Measurements from ENCODE around the gene LSM14B. TPM values are rescaled to one million over a fixed set of nuclear protein-coding genes. Genes with fewer than 3 reads are reported as not detected.

The LSM14B gene
- total RNA-seq, 1 experiment from 2014 or later: 76.9 TPM

DNA sequence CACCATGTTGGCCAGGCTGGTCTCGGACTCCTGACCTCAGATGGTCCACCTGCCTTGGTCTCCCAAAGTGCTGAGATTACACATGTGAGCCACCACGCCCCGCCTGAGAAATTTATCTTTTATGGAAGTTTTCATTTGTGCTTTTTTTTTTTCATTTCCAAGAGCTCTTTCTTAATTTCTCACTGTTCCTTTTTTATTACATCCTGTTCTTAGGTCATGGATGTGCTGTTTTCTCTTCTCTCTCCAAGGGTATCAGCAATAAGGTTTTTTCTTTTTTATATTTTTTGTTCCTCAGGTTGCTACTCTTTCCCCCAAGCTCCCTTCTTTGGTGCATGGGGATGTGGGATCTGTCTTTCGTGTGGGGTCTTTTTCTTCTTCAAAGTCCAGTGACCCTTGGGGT is 21.2 kb upstream of the LSM14B start:
- Mint-ChIP-seq H3K4me3 (ENCODE audit: low read depth, unreplicated experiment) (no peak overlapping the region), H3K4me1 (ENCODE audit: low read depth, unreplicated experiment) (no peaks in the 10 kb centered on the region), H3K36me3 (ENCODE audit: insufficient read depth, unreplicated experiment) (peaks cover 5% of the 10 kb centered on the region), H3K27ac (ENCODE audit: unreplicated experiment) (no peak overlapping the region), H3K27me3 (ENCODE audit: unreplicated experiment) (peaks cover 51% of the 10 kb centered on the region), H3K9me3 (ENCODE audit: low read depth, unreplicated experiment) (peaks cover 14% of the 10 kb centered on the region)
- CTCF ChIA-PET: interaction anchor here (1.2 kb wide), 1 partner anchor 21 kb away, joined by 3 read pairs; no protein-coding TSS in a partner anchor
- intact Hi-C loops (cut with micrococcal nuclease; ENCODE audit: unreplicated experiment): no loop called here
- DNase-seq: no peak
- TF ChIP-seq, protein P1, sequence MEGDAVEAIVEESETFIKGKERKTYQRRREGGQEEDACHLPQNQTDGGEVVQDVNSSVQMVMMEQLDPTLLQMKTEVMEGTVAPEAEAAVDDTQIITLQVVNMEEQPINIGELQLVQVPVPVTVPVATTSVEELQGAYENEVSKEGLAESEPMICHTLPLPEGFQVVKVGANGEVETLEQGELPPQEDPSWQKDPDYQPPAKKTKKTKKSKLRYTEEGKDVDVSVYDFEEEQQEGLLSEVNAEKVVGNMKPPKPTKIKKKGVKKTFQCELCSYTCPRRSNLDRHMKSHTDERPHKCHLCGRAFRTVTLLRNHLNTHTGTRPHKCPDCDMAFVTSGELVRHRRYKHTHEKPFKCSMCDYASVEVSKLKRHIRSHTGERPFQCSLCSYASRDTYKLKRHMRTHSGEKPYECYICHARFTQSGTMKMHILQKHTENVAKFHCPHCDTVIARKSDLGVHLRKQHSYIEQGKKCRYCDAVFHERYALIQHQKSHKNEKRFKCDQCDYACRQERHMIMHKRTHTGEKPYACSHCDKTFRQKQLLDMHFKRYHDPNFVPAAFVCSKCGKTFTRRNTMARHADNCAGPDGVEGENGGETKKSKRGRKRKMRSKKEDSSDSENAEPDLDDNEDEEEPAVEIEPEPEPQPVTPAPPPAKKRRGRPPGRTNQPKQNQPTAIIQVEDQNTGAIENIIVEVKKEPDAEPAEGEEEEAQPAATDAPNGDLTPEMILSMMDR (IDR thresholded peaks at IDR 0.05; ENCODE audit: unreplicated experiment): no peak
- no TSS peak for BruUV-seq (replicated peaks)

DNA sequence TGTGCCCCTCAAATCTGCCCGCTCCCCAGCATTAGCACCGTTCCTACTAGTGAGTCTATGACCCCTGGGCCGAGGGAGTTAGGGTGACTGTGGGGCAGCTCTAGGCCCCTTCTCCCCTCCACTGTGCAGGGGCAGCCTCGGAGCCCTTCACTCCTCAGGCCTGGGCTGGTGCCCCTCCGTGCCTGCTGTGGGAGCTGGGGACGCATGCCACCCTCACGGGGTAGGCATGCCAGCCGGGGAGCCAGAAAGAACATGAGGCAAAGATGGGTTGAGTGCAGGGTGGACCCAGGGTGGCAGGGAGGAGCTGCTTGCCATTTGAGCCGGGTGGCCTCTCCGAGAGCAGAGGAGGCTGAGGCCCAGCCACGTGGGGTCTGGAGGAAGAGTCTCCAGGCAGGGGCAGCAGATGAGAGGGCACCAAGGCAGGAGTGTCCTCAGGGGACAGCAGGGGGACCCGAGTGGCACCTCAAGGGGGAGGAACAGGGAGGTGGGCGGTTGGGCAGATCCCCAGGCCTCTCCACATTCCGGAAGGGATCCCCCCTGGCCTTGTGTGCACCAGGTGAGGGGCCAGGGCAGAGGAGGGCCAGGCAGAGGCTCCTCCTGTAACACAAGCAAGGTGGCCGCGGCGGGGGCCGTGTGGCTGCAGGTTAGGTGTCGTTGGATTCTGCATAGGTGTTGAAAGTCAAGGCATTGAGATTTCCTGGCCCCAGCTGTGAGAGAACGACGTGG is 18.6 kb upstream of the LSM14B start:
- peaks cover 1% of the 10 kb centered on the region for H3K36me3 Mint-ChIP-seq (ENCODE audit: insufficient read depth, unreplicated experiment)
- peaks cover 36% of the 10 kb centered on the region for H3K27me3 Mint-ChIP-seq (ENCODE audit: unreplicated experiment)
- H3K4me3 Mint-ChIP-seq (ENCODE audit: low read depth, unreplicated experiment): no peak overlapping the region
- DNase-seq: no peak
- H3K27ac Mint-ChIP-seq (ENCODE audit: unreplicated experiment): no peak overlapping the region
- H3K9me3 Mint-ChIP-seq (ENCODE audit: low read depth, unreplicated experiment): peaks cover 23% of the 10 kb centered on the region
- TF ChIP-seq, protein P1 (IDR thresholded peaks at IDR 0.05; ENCODE audit: unreplicated experiment): no peak
- BruUV-seq (replicated peaks): no TSS peak
- CTCF ChIA-PET: interaction anchor here (0.5 to 1.2 kb wide), 4 partner anchors 11 to 1866 kb away, joined by 3 to 5 read pairs (median 4); no protein-coding TSS in a partner anchor
- intact Hi-C loops (cut with micrococcal nuclease; ENCODE audit: unreplicated experiment): no loop called here
- no peaks in the 10 kb centered on the region for H3K4me1 Mint-ChIP-seq (ENCODE audit: low read depth, unreplicated experiment)

DNA sequence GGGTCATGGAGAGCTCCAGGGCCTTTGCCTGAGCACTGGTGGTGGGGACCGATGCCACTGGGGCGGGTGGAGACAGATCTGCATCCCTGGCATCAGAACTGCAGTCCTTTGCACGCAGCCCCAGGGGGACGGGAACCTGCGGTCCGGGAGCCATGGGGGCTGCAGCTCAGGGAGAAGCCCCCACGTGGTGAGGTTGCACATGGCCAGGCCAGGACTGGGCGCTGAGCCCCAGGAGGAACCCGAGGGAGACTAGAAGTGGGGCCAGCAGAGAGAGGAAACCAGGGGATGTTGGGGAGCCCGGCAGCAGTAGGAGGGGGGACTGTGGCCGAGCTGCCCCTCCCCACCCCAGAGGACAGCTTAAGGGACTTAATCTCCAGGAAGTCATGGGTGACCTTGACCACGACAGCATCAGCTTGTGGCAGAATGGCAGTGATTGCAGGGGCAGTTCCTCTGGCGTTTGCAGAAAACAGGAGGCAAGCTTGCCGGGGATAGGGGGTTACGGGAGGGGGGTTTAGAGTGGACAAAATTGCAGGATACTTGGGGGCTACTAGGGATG is 18.0 kb upstream of the LSM14B start:
- no TSS peak for BruUV-seq (replicated peaks)
- no peak for DNase-seq
- Mint-ChIP-seq H3K9me3 (ENCODE audit: low read depth, unreplicated experiment) (peaks cover 27% of the 10 kb centered on the region), H3K4me3 (ENCODE audit: low read depth, unreplicated experiment) (no peak overlapping the region), H3K36me3 (ENCODE audit: insufficient read depth, unreplicated experiment) (no peaks in the 10 kb centered on the region), H3K27ac (ENCODE audit: unreplicated experiment) (no peak overlapping the region), H3K4me1 (ENCODE audit: low read depth, unreplicated experiment) (no peaks in the 10 kb centered on the region), H3K27me3 (ENCODE audit: unreplicated experiment) (peaks cover 29% of the 10 kb centered on the region)
- CTCF ChIA-PET: interaction anchor here (0.5 to 0.8 kb wide), 3 partner anchors 11 to 1867 kb away, joined by 3 to 4 read pairs (median 3); no protein-coding TSS in a partner anchor
- TF ChIP-seq, protein P1 (IDR thresholded peaks at IDR 0.05; ENCODE audit: unreplicated experiment): no peak
- intact Hi-C loops (cut with micrococcal nuclease; ENCODE audit: unreplicated experiment): no loop called here

DNA sequence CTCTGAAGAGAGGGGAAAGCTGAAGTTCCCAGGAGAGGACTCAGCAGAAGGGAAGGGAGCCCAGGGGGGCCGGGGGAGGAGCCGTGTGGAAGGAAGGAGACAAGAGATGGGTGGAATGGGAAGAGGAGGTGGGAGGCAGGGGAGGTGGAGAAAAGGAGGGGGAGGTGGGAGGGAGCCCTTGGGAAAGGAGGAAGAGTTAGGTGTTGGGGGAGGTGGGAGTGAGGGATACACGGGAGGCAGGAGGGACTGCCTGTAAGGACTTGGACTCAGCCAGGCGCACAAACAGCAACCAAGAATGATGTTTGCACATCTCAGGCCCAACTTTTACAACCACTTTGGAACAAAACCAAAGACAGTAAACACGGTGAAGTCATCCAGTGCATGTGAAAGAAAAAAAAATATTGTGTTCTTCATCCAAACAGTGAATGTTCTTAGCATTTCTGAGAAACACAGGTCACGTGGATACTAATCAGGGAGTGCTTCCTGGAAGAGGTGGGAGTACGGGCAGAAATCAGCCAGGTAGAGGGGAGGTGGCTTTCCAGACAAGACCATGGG is 17.4 kb upstream of the LSM14B start:
- TF ChIP-seq, protein P1 (IDR thresholded peaks at IDR 0.05; ENCODE audit: unreplicated experiment): no peak
- intact Hi-C loops (cut with micrococcal nuclease; ENCODE audit: unreplicated experiment): no loop called here
- Mint-ChIP-seq H3K27me3 (ENCODE audit: unreplicated experiment) (peaks cover 24% of the 10 kb centered on the region), H3K9me3 (ENCODE audit: low read depth, unreplicated experiment) (peaks cover 27% of the 10 kb centered on the region), H3K36me3 (ENCODE audit: insufficient read depth, unreplicated experiment) (no peaks in the 10 kb centered on the region), H3K4me1 (ENCODE audit: low read depth, unreplicated experiment) (no peaks in the 10 kb centered on the region), H3K4me3 (ENCODE audit: low read depth, unreplicated experiment) (no peak overlapping the region), H3K27ac (ENCODE audit: unreplicated experiment) (no peak overlapping the region)
- DNase-seq: no peak
- BruUV-seq (replicated peaks): no TSS peak
- CTCF ChIA-PET: interaction anchor here (0.6 kb wide), 1 partner anchor 94 kb away, joined by 4 read pairs; no protein-coding TSS in a partner anchor

Data from Calu3 (cell line).